Hematopoietic multipotent progenitor cell treated with erythropoietin and hydrocortisone succinate and interleukin-3 and kit ligand, for 4 days (in vitro differentiated cells): ENCODE data around the gene CAPS.

ENCODE experiments used
- DNase-seq: peaks from one replicate; pipeline ENCODE4 v3.0.0-alpha.2; 2015

The CAPS gene

DNA sequence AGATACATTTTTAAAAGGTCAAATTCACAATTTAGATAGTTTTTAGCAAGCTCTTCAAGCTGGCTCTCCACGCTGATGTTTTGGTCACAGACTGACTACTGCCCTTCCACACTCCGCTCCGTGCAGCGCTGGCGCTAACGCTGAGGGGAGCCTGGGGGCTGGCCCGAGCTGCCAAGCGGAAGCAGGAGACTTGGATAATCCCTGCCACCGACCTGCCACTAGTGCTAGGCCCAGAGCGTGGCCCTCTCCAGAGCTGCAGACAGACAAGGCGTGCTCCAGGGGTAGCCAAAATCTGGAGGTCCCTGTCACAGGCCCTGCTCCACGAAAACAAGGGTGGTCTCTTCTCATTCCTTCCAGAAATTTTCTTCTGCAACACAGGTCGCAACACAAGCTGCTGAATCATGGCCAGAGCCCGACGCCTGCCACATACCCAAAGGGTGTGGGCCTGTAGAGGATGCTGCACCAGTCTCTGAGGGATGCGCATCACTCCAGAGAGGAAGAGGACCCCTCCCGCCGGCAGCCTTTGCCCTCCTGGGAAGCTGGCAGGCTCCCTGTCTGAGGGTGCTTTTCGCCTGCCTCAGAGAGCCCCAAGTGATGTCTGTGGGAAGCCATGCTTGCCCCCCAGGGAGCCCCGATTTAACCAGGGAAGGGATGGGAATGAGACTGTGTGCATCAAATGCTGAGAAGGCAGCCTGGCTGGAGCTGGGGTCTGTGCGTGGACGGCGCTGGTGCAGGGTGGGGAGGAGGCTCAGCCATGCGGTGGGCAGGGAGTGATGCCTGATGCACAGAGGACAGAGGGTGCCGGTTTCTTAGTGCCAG, 21.6 kb downstream of the CAPS start:
- DNase-seq: no peak

DNA sequence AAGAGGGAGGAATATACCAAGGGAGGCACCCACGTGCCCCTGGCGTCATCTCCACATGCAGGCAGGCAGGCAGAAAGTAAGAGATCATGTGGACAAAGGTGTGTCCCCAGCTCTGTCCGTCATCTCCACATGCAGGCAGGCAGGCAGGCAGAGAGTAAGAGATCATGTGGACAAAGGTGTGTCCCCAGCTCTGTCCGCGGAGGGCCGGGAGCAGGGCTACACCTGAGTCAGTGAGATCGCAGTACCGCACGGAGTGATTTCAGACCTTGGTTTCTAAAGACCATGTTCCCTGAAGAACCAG, 22.2 kb downstream of the CAPS start:
- no peak for DNase-seq

DNA sequence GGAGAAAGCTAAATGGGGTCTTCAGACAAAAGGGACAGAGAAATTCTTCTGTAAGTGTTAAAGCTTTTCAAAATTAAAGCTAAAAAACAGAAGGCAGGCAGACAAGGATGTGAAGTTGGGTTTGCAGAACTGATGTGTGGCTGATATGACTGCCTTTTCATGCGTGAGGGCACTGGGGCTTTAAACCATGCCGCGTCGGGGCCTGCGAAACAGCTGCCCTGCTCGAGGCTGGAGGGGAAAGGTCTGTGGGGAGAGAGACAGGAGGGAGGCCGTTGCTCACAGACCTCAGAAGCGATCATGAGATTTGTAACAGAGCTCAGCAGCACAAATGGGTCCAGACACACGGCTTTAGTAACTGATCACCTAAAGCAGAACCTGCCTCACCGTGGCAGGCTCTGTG, 23.5 kb downstream of the CAPS start:
- DNase-seq: no peak

DNA sequence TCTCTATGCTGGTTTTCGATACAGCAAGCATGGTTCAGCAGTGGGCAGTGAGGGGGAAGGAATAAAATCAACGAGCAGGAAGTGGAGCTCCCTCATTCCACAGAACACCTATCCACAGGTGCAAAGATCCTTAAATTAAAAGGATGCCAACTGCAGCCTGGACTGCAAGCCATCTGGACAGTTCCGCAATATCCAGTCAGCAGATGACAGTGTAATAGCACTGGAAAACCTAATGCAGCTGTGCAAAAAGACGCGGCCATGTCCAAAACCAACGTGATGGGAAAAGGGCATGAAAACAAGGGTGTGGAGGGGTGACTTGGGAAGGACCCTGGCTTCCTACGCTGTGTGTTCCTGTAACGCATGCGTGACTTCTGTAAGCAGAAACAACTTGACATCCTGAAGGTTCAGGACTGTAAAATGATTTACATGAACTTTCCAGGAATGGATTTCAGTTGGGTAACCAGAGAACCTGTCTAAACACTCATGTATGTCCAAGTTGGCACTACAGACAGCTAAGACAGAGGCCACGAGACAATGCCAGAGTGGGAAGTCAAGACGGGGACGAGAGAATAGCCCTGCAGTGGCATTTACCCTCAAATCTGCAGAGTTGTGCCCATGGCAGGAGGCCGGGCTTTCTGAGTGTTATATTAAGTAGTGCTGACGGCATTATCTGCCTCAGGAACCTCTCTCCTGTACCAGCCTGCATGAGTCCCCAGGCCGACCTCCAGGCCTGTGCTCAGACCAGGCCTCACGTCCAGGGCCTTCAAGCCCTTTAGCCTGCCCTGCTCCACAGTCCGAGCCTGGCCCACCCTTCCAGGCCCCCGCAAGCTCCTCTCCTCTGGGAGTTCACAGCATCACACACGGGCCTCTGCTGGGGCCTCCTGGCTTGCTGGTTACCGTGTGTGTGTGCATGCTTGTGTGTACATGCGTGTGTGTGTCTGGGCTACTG, 26.5 kb downstream of the CAPS start:
- no peak for DNase-seq

DNA sequence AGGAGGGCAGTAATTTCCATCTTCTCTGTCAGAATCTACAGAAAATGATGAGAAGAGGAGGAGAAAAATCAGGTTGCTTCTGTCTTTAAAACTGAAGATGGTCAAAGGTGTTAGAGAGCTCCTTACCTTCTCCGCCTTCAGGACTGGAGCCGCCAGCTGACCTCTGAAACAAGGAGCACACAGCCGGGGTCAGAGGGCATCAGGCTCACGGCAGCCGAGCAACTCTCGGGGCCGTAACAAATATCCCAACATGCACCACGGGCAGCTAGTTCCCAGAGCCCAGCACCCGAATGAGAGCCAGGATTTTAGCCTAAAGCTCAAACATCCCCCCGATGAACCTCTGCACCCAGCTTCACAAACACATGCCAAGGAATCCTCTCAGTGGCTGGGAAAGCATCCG, 27.6 kb downstream of the CAPS start:
- DNase-seq: no peak

DNA sequence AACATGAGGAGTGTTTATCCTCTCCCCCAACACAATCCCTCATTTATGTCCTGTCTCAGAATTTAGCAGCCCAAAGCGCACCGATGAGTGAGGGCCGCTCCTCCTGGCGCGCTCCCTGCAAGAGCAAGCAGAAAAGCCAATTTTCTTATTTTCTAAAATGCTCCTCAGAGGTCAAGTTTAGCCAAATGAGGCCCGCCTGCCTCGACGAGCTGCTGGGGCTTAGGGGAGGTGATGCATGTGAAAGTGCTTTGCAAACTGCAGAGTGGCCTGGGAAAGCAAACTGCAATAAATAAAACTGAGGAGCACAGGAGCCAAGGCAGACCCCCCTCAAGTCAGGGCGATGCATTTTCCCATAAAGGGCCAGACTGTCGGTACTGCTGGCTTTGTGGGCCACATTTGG, 29.0 kb downstream of the CAPS start:
- no peak for DNase-seq

DNA sequence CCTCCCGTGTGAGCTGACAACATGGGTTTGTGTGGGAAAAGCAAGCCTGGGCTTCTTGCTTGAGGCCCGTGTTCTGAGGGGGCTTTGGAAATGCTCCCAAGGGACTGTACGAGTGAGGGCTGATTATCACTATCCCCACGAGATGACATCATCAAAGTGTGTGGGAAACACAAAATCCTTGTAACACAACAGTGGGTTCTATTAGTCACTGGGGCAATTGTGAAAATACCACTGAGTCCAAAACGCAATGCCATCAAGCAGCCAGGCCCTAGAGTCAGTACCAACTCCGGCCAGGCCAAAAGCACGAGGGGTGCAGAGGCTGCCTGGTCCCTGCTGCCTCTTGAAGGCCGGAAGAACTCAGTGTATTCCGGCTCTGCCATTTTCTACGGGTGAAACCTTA, 29.6 kb downstream of the CAPS start:
- no peak for DNase-seq

DNA sequence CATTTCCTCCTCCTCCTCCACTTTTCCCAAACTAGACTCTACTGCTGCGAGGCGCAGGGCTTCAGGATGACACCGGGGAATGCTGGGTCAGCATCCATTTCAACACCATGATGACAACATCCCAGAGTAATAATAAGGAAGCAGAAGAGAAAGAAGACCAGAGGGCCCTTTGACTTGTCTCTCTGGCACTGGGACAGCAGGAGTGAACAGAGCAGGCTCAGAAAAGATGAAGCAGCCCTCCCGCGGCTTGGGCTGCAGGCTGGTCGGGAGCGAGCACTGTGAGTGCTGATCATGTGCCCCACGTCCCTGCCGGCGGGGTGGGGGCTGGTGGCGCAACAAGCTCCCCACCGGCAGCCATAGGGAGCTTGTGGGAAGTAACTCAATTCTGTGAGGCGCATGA, 33.4 kb downstream of the CAPS start:
- no peak for DNase-seq

DNA sequence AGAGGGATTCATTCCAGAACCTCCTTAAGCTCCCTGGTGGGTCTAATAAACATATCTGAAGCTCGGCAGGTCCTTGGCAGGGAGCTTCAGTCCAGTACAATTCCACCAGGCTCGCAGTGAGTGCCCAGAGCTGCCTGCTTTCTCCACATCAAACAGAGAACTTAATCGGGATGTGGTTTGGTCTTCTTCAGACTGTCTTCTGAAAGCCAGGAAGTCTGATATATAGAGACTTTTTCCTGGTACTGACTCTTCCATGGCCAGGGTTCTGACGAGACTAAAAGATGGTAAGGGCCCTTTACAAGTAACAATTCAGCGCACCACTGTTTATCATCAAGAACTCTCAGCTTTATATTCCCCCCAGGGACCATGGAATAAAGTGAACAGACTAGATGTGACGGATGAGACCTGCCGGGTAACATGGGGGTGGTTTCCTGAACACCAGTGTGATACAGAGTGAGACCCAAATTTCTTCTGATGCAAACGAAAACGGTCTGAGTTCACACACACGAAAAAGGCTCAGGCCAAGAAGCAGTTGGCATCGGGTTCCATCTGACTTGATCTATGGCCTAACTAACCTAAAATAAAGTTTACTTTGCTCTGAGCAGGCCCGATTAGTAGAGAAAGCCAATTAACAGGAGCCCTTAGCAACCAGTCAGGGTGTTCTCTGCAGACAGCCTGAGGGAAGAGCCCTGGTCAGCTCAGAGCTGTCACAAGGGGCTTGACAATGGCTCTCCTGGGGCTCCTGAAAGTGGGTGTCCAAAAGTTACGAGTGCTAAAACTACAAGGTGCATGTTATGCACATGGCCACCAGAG, 34.9 kb downstream of the CAPS start:
- DNase-seq: no peak

DNA sequence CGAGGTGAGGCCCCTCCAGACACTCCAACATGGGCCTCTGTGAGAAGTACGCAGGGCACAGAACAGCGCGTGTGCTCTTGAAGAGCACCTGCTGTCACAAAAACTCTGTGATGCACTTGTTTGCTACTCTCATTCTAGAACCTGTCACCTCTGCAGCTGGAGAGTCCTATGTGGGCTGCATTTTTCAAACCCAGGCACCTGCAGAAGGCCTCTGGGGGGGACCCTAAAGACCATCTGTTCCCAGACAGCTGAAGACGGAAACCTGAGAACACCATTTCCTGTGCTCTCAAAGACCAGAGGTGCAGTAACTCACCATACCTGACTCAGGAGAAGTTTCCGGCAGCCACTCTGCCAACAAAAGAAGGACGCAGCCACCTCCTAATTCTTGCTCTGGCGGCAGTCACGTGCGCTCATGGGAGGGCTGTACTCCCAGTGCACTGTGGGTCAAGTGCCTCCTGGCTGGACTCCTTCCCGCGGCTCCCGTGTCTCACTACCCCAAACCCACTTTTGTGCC, 35.8 kb downstream of the CAPS start:
- DNase-seq: no peak

DNA sequence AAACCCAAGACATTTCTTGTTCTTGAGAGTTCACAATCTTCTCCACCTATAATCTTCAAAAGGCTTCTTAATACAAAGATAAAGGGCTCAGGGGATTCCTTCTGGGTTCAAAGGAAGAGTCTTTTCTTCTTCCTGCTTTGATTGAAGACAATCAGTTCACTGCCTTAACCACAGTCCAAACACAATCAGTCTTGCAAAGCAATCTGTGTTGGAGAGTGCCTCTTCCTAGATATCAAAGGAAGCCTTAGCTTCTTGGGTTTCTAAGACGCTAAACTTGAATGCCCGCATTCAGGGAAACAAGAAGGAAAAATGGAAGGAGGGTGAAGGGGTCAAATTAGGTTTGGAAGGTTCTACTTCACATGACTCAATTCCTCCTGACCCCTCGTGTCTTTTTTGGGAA, 36.7 kb downstream of the CAPS start:
- DNase-seq: no peak

DNA sequence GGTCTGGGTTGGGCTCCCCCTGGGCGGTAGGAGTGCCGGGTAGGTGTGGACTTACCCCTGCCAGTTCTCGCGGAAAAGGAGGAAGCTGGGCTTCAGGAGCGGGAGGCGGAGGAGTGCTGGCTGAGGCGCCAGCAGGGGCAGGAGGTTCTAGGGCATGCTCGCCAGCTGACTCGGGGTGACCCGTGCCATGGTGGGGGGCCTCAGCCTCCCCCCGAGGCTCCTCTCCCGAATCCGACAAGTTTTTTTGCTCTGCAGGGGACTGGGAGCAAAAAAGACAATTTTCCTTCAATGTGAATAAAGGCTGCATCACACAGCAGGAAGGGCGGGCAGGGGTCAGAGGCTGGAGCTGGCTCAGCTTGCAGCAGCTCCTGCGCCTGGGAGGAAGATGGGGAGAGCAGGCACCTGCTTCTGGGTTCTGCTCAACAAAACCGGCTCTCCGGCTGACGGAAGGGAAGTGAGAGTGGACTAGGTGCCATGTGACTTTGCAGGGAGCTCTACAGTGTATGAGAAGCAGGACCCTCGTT, 37.3 kb downstream of the CAPS start:
- DNase-seq: no peak

DNA sequence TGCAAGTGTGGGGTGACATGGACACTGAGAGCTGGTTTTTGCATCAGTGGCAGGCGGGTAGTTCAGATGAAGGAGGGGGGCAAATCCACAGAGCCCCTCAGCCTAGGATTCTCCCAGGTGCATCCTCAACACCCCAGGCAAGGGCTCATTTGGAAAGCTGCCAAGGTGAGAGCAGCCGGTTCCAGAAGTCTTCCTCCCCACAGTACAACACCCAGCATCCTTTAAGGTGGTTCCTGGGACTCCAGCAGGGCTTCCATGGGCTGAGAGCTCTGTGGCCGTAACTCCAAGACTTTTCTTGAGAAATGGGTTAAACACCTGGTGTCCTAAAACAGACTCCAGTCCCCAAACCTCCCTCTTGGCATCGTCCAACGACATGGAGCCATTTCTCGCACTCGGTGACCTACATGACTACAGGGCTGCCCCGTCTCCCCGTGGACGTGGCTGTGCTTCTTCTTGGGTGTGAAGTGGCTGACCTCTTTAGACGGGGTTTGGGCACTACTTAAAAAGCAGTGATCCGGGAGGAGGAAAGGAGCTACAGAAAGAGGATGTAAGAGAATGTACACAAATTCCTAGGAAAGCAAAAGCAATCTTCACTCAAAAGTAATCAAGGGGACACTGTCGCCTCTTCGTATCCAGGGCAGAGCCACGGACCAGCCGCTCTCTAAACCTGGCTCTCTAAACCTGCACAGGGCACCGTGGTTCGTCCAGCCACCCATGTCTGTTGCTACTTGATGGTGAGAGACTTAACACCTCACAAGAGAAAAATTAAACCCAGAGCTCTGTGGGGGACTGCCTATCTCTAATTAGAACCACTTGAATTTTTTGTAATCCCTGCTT, 38.4 kb downstream of the CAPS start:
- DNase-seq: no peak

DNA sequence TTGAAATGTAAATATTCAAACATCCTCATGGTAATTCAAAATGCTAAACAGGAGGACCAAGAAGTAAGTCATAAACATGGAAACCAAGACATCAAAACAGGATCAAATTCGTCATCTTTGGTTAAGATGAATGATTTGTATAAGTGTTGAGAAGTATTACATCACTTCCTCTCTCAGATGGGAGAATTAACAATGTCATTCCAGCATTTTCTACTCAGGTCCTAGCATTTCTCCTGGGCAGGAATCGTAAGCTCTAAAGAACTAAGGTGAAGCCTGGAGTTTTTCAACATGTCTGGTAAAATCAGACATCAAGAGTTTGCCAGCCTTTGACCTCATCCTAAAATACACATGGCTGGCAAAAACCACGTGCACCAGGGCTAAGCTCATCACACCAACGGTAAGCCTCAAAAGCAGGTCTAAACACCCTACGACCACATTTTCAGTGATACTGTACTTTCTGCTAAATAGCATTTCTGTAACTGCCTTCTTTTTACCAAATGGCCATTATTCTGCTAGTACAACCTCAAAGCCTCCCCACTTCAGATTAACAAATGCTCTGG, 39.1 kb downstream of the CAPS start:
- DNase-seq: no peak

DNA sequence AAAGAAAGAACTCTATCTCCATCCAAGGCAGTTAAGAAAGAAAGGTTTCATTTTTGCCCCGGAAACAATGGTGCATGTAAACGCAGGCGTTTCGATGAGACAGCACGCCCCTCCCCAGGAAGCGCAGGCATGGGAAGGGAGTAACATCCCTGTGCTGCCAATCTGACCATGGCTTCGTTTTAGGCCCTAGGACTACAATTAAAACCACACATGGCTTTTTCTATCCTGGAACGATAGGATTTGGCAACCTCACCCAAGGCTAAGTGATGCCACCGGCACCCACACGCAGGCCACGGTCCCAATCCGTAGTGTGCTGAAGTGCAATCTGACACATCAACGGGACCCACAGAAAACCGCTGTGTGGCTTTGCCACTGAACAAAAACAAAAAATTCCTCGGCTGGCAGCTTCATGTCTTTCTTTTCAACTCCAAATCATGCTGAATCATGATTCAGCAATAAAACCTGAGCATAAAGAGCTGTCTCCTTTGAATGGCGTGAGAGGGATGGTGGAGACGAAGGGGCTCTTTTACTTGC, 39.7 kb downstream of the CAPS start:
- DNase-seq: peak; percentile 69

DNA sequence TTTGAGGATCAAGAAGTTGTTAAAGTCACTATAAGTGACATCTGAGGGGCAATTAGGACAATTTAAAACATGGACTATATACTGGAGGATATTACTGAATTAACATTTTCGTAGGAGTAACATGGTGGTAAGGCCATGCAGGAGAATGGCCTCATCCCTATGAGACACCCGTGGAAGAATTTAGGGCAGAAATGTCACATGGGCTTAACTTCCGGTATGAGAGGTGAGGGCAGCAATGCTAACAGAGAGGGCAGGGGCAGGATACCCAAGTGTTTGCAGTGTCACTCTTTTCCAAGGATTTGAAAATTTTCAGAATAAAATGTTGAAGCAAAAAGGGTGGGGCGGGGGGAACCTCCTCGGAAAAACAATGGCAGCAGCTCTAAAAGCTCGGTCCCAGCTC, 40.2 kb downstream of the CAPS start:
- no peak for DNase-seq

DNA sequence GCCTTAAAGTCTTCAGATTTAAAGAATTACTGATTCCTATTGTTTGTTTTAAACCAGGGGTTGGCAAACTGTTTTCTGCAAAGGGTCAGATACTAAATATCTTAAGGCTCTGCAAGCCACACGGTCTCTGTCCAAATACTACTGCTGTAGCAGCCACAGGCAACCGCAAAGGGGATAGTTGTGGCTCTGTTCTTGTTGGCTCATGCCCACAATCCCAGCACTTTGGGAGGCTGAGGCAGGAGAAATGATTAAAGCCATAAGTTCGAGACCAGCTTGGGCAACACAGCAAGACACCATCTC, 41.5 kb downstream of the CAPS start:
- no peak for DNase-seq

DNA sequence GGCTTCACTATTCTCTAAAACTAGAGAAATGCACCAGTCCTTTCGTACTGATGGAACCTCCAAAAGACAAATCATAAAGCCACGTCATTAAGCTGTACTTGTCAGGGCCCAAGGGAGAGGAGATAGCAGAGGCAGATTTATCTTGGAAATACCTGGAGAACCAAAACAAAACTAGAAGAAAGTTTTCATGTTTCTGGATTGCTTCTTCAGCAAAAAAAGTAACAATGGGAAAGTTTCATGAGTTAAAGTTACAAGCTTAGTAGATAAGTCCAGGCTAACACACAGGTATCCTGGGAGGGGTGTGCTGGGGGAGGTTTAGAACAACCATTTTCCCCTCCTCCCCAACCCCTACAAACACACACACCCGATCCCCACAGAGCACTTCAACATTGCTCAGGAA, 42.3 kb downstream of the CAPS start:
- DNase-seq: no peak

DNA sequence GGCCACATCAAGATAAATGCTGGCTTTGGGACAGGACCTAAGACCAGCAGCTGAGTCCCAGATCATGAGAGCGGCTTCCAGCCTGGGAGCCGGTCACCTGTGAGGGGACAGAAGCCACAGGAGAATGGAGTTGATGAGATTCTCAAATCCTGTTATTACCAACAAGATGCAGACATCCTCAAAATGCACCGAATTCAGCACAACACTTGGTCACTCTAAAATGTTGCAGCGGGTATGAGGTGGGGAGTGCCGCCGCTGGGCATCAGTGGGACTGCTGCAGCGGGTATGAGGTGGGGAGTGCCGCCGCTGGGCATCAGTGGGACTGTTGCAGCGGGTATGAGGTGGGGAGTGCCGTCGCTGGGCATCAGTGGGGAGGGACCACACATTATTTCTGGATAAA, 42.7 kb downstream of the CAPS start:
- no peak for DNase-seq

DNA sequence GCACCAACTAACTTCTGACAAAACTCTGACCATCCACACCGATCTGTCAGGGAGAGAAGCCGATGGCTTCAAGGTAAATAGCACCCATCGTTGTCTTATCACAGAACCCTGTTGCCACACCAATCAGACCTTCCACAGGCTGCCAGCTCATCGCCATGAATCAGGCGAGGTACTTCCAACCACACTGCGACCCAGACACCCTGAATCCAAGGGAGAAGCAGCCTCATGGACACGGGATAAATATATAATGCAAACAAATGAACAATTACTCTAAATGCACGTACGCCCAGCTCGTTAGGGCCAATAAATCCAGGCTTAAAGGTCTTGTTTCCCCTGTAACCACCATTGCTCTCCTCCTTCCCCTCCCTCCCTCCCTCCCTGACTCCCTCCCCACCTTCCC, 43.1 kb downstream of the CAPS start:
- DNase-seq: no peak

DNA sequence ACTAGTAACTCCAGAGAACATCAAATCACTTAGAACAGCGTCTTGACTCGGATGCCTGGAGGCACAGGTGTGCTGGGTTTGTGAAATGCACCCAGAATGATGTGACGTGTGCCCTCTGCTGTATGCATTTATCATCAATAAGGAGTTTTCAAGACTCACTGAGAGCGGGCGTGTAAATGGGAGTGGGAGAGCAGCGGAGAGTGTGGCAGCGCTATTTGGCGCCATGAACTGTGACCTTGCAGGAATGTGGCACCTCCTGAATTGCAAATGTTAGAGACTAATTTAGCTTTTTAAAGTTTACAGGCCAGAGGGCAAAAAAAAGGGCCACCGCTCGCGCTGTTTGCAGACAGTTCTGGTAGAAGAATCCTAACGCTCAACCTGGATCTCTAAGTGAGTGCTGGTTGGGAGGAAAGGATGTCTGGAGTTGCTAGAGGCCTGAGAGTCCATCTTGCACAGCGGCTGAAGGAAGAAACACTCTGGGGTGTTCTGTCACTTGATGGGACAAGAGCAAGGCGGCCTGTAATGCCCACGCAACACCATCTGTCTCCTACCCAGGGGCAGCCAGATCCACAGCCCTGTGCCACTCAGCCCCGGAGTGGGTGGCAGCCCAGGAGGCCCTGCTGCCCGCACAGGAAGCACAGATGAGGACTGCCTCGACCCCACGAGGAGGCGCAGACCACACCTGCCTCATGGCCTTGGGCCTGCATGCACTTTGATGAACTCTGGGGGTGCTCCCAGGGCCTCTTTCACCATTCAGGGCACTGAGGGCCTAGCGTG, 44.2 kb downstream of the CAPS start:
- no peak for DNase-seq
